PFSK-1 (cell line): ENCODE results near the gene TGIF1.

Experiments
- FOXP2 ChIP-seq: optimal IDR thresholded peaks from 2 replicates; pipeline ENCODE3; 2011; ENCODE audit warnings: borderline replicate concordance, control low read depth, inconsistent platforms; ENCODE audit not compliant: insufficient read depth; ENCODE audit errors: extremely low read length, extremely low read depth
- POLR2AphosphoS5 ChIP-seq: IDR thresholded peaks from 2 replicates; pipeline ENCODE4 v1.6.1; 2012; ENCODE audit warnings: low read depth, mild to moderate bottlenecking, control low read depth, low read length, moderate library complexity
- SIN3A ChIP-seq: IDR thresholded peaks from 2 replicates; pipeline ENCODE4 v1.6.1; 2012; ENCODE audit warnings: mild to moderate bottlenecking, low read length, moderate library complexity, borderline replicate concordance; ENCODE audit not compliant: insufficient read depth
- TAF1 ChIP-seq: IDR thresholded peaks from 2 replicates; pipeline ENCODE4 v1.6.1; 2012; ENCODE audit warnings: low read length, control low read depth, borderline replicate concordance; ENCODE audit not compliant: insufficient read depth
- TF ChIP-seq, protein P1 (sequence below), 2 experiments: IDR thresholded peaks; 2 replicates each; pipeline versions ENCODE4 v1.6.1 to v1.8.0; 2011 to 2012; ENCODE audit warnings: low read depth in 2 of 2, low read length in 2 of 2, control low read depth in 1 of 2, inconsistent platforms in 1 of 2, mild to moderate bottlenecking in 1 of 2, moderate library complexity in 1 of 2; ENCODE audit not compliant: insufficient read depth in 1 of 2

TGIF1 gene

DNA sequence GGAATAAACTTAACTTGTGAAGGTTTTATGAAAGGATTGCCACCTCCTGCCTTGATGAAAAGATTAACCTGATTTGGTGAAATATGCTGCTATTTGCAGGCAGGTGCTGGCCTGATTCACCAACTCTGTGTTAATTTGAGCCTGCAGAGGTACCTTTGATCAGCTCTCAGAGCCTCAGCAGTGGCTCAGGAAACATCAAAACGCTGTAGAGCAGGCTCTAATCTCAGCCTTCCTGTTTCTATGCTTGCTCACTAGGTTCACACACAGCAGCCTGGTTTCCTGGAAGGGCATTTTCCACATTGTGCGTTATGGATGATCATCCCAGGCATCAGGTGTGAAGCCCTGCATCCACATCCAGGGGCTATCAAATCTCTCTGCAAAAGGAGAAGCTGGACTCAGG lies 16.9 kb downstream of the TGIF1 start:
- no peak for TF ChIP-seq FOXP2

DNA sequence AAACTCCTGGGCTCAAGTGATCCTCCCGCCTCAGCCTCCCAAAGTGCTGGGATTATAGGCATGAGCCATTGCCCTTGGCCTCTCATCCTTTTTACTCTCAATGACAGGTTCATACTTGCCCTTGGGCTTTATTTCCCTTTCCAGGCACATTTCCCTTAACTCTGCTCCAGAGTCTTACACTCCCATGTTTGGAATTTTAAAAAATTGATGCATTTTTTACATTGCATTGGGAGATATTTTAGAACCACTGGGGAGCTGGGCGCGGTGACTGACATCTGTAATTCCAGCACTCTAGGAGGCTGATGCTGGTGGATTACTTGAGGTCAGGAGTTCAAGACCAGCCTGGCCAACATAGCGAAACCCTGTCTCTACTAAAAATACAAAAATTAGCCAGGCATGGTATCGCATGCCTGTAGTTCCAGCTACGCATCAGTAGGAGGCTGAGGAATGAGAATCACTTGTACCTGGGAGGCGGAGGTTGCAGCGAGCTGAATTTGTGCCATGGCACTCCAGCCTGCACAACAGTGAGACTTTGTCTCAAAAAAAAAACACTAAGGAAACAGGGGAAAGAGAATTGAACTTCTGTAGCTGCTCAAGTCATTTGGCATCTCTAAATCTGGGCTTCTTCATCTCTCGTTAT lies 18.2 kb downstream of the TGIF1 start:
- TF ChIP-seq POLR2AphosphoS5 (no peak), TAF1 (no peak), FOXP2 (no peak), SIN3A (no peak)
- TF ChIP-seq, protein P1, sequence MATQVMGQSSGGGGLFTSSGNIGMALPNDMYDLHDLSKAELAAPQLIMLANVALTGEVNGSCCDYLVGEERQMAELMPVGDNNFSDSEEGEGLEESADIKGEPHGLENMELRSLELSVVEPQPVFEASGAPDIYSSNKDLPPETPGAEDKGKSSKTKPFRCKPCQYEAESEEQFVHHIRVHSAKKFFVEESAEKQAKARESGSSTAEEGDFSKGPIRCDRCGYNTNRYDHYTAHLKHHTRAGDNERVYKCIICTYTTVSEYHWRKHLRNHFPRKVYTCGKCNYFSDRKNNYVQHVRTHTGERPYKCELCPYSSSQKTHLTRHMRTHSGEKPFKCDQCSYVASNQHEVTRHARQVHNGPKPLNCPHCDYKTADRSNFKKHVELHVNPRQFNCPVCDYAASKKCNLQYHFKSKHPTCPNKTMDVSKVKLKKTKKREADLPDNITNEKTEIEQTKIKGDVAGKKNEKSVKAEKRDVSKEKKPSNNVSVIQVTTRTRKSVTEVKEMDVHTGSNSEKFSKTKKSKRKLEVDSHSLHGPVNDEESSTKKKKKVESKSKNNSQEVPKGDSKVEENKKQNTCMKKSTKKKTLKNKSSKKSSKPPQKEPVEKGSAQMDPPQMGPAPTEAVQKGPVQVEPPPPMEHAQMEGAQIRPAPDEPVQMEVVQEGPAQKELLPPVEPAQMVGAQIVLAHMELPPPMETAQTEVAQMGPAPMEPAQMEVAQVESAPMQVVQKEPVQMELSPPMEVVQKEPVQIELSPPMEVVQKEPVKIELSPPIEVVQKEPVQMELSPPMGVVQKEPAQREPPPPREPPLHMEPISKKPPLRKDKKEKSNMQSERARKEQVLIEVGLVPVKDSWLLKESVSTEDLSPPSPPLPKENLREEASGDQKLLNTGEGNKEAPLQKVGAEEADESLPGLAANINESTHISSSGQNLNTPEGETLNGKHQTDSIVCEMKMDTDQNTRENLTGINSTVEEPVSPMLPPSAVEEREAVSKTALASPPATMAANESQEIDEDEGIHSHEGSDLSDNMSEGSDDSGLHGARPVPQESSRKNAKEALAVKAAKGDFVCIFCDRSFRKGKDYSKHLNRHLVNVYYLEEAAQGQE (IDR thresholded peaks at IDR 0.05; ENCODE audit: insufficient read depth in 1 of 2, low read depth in 2 of 2, low read length in 2 of 2), result no peak

DNA sequence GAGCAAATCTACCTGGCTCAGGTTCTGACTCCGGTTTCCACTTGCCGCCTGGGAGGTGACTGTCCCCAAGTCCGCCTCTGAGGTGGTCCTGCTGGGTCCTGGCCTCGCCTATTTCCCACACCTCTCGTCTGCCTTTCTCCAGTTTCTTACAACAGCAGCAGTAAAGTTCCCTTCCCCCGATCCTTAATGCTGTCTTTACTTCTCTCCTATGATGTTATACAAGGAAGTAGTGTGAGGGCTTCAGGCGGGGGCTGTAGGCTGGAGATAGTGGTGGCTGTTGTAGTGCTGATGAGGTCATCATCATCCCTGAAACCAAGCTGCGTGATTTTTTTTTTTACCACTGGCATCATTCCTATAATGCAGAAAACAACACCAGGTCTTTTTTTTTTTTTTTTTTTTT lies 18.9 kb downstream of the TGIF1 start:
- TF ChIP-seq TAF1, result no peak
- TF ChIP-seq SIN3A, result no peak
- TF ChIP-seq, protein P1 (IDR thresholded peaks at IDR 0.05; ENCODE audit: insufficient read depth in 1 of 2, low read depth in 2 of 2, low read length in 2 of 2), result no peak
- TF ChIP-seq FOXP2, result no peak
- TF ChIP-seq POLR2AphosphoS5, result no peak

DNA sequence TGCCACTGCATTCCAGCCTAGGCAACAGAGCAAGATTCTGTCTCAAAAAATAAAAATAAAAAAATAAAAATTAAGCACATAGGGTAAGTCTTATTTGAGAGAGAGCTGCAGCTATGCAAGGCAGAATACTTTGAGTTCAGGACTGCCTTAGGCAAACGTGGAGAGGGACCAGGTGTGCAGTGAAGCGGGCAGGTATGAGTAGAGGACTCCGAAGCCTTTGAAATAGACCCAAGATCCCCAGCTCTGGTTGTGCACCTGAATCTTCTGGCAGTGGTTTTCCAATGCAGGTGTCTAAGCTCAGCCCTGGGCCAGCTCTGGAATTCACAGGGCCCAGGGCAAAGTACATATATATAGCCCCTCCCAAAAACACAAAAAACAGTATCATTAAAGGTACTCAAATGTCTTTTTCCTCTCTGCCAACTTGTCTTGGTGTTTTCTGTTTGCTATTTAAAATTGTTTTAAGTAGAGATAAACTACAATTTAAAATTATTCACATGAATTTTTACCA lies 21.2 kb downstream of the TGIF1 start:
- TF ChIP-seq, protein P1 (IDR thresholded peaks at IDR 0.05; ENCODE audit: insufficient read depth in 1 of 2, low read depth in 2 of 2, low read length in 2 of 2), result no peak
- TF ChIP-seq FOXP2 (no peak), TAF1 (no peak), POLR2AphosphoS5 (no peak), SIN3A (no peak)

DNA sequence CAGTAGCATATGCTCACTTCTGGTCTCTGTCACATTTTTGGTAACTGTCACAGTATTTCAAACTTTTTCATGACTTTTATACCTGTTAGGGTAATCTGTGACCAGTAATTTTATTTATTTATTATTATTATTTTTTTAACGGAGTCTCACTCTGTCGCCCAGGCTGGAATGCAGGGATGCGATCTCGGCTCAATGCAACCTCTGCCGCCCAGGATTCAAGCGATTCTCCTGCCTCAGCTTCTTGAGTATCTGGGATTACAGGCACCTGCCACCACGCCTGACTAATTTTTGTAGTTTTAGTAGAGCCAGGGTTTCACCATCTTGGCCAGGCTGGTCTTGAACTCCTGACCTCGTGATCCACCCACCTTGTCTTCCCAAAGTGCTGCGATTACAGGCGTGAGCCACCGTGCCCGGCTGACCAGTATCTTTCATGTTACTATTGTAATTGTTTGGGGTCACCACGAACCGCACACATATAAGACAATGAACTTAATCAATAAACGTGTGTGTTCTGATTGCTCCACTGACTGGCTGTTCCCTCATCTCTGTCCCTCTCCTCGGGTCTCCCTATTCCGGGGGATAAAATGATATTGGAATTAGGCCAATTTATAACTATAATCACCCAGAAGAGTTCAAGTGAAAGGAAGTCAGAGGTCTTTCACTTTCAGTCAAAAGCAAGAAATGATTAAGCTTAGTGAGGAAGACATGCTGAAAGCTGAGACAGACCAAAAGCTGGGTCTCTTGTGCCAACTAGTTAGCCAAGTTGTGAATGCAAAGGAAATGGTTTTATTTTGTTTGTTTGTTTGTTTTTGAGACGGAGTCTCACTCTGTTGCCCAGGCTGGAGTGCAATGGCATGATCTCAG lies 22.9 kb downstream of the TGIF1 start:
- TF ChIP-seq SIN3A, result no peak

DNA sequence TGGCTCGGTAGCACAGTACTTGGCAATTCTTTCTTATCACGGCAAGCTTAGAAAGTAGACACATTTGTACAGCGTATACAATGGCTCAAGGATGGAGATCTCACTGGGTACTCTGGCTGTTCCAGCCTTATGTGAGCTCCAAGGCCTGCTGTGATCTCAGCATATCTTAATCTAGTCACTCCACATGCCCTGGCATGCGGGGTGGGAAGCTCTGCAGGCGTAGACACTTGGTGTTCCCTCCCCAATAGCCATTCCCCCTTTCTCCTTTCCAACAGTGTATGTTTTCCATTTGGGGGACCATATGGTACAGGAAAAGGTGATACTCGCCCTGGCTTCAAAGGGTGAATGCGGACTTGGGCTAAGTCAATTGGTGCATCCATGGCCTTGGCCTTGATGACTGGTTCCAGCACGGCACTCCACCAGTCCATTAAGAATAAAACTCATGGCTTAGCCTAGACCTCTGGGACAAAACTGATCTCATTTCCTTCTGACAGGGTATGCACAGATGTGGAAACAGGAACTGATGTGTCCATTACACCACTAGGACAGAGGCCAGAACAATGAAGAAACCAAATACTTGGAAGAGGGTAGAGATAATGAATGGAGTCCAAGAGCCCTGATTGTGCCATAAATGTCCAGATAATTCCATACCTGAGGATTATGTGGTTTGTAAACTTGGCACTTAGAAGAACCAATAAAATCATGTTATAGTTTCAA lies 28.4 kb downstream of the TGIF1 start:
- TF ChIP-seq, protein P1 (IDR thresholded peaks at IDR 0.05; ENCODE audit: insufficient read depth in 1 of 2, low read depth in 2 of 2, low read length in 2 of 2), result no peak
- TF ChIP-seq FOXP2, result no peak
- no peak for TF ChIP-seq POLR2AphosphoS5
- no peak for TF ChIP-seq SIN3A
